Measurements from ENCODE around the gene SPRYD7. TPM values are rescaled to one million over a fixed set of nuclear protein-coding genes. Genes with fewer than 3 reads are reported as not detected.

SPRYD7 gene
- total RNA-seq, 1 experiment from 2014 or later, result 9.4 TPM

GRCh38 chr13:49890376-49890775 lies 45.8 kb downstream of the SPRYD7 start:
- in situ Hi-C loops (cut with HindIII; ENCODE audit: low pct_unique_long_range_greater_than_20kb, low sequenced_read_pairs), result no loop called here

GRCh38 chr13:49878682-49879081 lies 57.5 kb downstream of the SPRYD7 start:
- in situ Hi-C loops (cut with HindIII; ENCODE audit: low pct_unique_long_range_greater_than_20kb, low sequenced_read_pairs), result no loop called here

More at GRCh38 chr13:49890376-49890775, 45.8 kb downstream of the SPRYD7 start:
- no peak for DNase-seq (ENCODE audit: low read depth, low spot score)

GRCh38 chr13:49877629-49878218 lies 58.4 kb downstream of the SPRYD7 start:
- DNase-seq (ENCODE audit: low read depth, low spot score), result no peak

More at GRCh38 chr13:49878682-49879081, 57.5 kb downstream of the SPRYD7 start:
- no peak for DNase-seq (ENCODE audit: low read depth, low spot score)

GRCh38 chr13:49874430-49874829 lies 61.7 kb downstream of the SPRYD7 start:
- in situ Hi-C loops (cut with HindIII; ENCODE audit: low pct_unique_long_range_greater_than_20kb, low sequenced_read_pairs), result no loop called here
- DNase-seq (ENCODE audit: low read depth, low spot score), result no peak

More at GRCh38 chr13:49877629-49878218, 58.4 kb downstream of the SPRYD7 start:
- in situ Hi-C loops (cut with HindIII; ENCODE audit: low pct_unique_long_range_greater_than_20kb, low sequenced_read_pairs), result no loop called here

- peak; percentile 72 for DNase-seq (ENCODE audit: low read depth, low spot score)
- in situ Hi-C loops (cut with HindIII; ENCODE audit: low pct_unique_long_range_greater_than_20kb, low sequenced_read_pairs), result no loop called here
Measured at GRCh38 chr13:49869519-49869918, 66.6 kb downstream of the SPRYD7 start.

- in situ Hi-C loops (cut with HindIII; ENCODE audit: low pct_unique_long_range_greater_than_20kb, low sequenced_read_pairs), result no loop called here
- no peak for DNase-seq (ENCODE audit: low read depth, low spot score)
Measured at GRCh38 chr13:49867834-49868233, 68.3 kb downstream of the SPRYD7 start.

- DNase-seq (ENCODE audit: low read depth, low spot score), result no peak
Measured at GRCh38 chr13:49865218-49865617, 70.9 kb downstream of the SPRYD7 start.

GRCh38 chr13:49864509-49864908 lies 71.6 kb downstream of the SPRYD7 start:
- no peak for DNase-seq (ENCODE audit: low read depth, low spot score)
- in situ Hi-C loops (cut with HindIII; ENCODE audit: low pct_unique_long_range_greater_than_20kb, low sequenced_read_pairs), result no loop called here

More at GRCh38 chr13:49865218-49865617, 70.9 kb downstream of the SPRYD7 start:
- in situ Hi-C loops (cut with HindIII; ENCODE audit: low pct_unique_long_range_greater_than_20kb, low sequenced_read_pairs), result no loop called here

Small RNA genes lying within 50 kb of the gene (small RNA-seq; reads per million reads assigned to genes)
- gene RNY4P30 (0 reads per million in 2 experiments), gene RNY4P9 (0 to 1.7 reads per million in 2 experiments)

Other genes with a start within 250 kb of the SPRYD7 start
- 97.8 and 114 TPM in 2 replicates for gene EBPL, start 244.9 kb downstream of the SPRYD7 start, total RNA-seq (2014; rRNA removed; shearing (Covaris generic))
- gene KPNA3, start 143.7 kb downstream of the SPRYD7 start, total RNA-seq (2014; rRNA removed; shearing (Covaris generic)), result 22.3 and 26.5 TPM in 2 replicates
- gene TRIM13, start 60.7 kb upstream of the SPRYD7 start, total RNA-seq (2014; rRNA removed; shearing (Covaris generic)), result 38.5 and 41.8 TPM in 2 replicates
- gene KCNRG, start 79.1 kb upstream of the SPRYD7 start, total RNA-seq (2014; rRNA removed; shearing (Covaris generic)), result 0.80 and 1.7 TPM in 2 replicates

All from SK-MEL-5 (cell line).